HG02642 (cell line): ENCODE data around the gene PREX1.

Source experiments
- ATAC-seq: cut with Tn5 transposase; IDR thresholded peaks from one replicate; pipeline ENCODE4 v1.9.1; 2021; ENCODE audit warnings: mild to moderate bottlenecking; ENCODE audit not compliant: unreplicated experiment, poor library complexity

The PREX1 gene

DNA sequence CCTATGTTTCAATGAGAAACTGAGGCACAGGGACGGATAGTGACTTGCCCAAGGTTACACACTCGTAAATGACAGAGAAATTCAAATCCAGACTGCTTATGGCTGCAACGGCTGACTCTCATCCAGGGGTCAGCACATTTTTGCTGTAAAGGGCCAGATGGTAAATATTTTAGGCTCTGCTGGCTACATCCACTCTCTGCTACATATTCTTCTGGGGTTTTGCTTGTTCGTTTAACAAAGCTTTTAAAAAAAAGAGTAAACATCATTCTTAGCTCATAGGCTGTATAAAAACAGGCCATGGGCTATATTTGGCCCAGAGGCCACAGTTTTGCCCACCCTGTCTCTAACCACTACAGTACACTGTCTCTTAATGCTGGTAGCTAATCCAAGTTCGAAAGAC lies 103.4 kb downstream of the PREX1 start:
- ATAC-seq, result no peak

DNA sequence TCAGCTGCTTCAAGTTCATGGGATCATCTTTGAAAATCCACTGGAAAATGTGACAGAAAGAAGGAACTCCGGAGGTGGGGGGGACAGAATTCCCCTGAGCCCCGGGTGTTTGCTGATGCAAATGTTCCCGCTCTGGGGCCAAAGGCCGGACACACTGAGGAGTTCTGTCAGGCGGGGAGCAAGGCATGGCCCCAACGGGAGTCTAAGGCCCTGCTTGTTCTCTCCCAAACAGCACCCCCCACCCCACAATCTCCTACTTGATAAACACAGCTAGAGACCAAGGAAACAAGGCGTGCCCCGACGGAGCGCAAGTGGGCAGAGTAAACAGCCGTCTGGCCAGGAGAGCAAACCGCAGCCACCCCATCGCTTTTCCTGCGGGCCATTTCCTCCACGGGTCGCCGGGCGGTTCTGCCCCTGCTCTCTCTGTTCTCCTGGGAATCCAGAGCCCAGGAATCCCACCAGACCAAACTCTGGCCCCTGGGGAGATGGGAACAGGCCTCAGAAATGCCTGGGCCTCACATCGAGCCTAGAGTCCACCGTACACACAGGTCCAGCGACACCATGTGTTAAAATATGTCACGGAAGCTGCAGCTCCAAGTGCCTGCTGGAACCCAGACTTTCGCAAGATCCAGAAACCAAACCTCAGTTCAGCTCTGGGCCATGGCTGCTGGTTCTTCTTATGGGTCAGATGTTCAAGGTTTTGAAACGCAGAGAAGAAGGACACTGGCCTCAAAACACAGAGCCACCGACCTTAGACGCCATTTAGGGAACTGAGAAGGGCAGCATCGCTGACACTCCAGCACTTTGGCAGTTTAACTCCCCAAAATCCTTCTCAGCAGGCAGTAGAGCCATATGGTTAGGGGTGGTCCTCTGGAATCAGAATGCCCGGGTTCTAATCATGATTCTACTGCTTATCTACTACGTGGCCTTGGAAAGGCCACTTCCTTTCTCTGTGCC lies 104.2 kb downstream of the PREX1 start:
- ATAC-seq, result no peak

DNA sequence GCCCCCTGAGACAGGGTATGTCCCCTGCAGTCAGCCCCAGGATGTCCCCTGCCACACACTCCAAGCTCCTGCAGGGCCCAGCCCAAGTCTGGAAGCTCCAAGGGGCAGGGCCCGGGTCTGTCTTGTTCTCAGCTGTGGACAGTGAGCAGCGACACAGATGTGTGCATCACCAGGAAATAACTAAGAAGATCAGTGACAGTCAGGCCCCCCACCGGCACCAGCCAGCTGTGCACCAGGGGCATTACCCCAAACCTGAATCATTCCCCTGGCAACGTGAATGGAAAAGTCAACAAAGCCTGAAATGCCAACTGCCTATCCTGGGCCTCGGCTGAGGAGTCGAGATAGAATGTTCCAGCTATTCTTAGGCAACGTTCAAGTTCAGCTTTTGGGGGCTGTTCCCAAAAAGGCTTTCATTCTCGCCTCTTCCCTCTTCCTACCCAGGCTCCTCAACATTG lies 105.0 kb downstream of the PREX1 start:
- ATAC-seq, result no peak

DNA sequence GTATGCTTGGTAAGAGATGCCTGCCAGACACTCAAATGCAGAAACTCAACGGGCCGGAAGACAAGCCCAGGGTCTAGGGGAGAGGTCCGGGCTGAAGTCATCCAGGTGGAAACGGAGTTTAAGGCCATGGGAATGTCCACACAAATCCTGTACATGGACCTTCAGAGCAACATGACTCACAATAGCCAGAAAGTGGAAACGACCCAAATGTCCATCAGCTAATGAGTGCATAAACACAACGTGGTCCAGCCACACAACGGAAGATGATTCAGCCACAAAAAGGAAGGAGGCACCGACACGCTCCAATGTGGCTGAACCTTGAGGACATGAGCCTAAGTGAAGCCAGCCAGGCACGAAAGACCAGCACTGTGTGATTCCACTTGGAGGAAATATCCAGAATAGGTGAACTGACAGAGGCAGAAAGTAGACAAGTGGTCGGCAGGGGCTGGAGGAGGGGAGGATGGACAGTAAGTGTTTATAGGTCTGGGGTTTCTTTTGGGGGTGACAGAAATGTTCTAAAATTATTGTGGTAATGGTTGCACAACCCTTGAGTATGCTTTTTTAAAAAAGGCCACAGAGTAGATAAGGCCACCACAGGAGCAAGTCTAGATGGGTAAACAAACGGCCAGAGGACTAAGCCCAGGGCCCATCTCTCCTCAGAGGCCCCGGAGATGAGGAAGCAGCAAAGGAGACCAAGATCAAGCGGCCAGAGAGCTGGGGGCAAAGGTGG lies 105.6 kb downstream of the PREX1 start:
- ATAC-seq, result no peak

DNA sequence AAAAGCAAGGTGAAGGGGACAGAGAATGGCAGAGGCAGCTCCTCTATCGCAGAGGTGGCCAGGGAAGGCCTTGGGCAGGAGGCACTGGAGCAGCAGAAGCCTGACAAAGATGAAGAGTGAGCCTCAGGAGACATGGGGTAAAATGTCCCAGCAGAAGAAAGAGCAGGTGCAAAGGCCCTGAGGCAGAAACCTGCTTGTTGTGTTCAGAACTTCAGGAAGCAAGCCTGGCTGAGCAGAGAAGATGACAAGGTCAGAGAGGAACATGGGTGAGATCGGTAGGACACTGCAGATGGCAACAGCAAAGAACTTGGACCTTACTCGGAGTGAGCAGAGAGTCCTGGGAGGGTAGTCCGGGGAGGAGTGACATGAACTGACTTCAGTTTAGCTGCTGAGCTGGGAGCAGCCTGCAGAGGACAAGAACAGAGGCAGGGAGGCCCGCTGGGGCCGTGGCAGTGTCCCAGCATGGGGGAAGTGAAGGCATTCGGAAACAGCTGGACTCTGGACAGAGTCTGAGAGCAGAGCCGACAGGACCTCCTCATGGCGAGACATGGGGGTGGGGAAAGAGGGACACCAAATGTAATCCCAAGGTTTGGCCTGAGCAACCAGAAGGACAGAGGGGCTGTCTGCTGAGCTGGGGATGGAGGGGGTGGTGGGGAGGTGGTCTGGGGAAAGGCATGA lies 106.3 kb downstream of the PREX1 start:
- no peak for ATAC-seq

DNA sequence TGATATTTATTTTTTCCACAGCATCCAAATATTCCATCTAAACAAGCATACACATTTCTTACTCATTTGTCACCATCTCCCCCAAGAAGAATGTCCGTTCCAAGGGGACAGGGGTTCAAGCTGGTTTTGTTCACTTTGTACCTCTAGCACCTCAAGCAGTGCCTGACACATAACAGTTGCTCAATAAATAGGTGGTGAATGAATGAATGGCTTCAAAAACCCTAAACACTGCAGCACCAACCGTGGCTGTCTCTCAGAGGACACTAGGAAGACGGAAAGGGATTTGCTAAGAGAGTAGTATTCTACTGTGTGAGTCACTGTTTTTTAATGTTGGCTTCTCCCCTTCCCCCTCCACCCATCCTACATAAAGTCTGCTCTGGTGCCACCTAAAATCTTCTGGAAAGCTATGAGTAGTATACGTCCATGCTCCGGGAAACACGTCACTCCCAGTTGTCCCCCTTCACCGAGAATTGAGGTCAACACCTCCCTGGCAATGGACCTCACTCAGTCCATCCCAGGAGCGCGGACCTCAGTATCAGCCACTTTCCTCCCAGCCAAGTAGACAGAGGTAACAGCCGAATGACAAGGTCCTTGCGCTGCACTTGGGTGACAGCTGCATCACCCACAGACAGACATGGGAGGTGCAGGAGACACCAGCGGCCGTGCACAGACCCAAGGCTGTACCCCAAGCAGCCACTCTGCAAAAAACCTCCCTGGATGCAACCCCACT lies 107.4 kb downstream of the PREX1 start:
- no peak for ATAC-seq

DNA sequence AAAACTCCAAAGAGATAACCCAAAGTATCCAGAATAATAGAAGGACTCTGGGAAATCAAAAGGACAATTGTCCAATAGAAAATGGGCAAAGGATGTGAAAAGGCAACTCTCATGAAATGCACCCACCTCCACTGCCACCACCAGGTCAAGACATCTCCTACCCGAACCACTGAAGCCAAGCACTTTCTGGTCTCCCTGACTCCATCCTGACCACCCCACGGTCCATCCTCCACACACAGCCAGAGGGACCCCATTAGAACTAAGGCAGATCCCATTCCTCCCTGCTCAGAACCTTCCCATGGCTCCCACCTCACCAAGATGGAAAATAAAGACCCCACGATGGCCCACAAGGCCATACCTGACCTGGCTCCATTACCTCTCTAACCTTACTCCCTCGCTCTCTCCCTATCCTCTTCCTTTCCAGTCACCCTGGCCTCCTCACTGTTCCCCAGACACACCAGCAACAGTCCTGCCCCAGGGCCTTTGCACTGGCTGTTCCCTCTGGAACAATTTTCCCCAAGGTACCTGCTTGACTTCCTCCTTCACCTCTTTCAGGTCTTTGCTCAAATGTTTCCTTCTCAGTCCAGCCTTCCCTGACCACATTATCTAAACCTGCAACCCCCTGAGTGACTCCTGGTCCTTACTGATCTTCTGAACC lies 108.1 kb downstream of the PREX1 start:
- ATAC-seq, result no peak

DNA sequence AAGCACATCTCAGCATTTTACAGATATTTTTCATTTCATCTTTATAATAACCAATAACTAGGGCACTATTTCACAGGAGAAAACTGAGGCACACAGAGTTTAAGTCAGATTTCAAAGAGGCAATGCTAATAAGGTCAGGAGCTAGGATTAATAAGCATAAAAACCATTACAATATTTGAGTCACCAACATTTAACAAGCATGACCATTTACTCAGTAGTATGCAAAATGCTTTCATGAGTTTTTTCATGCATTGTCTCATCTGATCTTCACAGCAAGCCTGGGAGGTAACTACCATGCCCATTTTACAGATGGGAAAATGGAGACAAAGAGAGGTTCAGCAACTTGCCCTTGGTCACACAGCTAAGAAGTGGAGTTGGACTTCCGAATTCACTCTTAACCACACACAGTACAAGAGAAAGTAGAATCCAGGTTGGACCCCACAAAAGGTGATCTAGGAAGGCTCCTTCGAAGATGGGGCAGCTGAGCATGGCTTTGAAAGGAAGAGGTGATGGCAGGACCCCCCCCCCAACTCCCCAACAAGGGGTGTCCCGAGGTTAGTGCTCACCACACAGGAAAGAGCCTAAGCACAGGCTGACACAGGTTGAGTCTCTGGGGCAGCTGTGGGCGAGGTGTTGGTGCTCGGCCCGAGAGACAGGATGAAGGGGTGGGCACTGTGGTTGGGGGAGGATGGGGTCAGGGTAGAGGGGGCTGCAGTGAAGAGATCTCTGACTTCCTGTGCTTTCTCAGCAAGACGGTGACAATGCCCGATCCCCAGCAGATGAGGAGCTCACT lies 108.8 kb downstream of the PREX1 start:
- ATAC-seq, result no peak

DNA sequence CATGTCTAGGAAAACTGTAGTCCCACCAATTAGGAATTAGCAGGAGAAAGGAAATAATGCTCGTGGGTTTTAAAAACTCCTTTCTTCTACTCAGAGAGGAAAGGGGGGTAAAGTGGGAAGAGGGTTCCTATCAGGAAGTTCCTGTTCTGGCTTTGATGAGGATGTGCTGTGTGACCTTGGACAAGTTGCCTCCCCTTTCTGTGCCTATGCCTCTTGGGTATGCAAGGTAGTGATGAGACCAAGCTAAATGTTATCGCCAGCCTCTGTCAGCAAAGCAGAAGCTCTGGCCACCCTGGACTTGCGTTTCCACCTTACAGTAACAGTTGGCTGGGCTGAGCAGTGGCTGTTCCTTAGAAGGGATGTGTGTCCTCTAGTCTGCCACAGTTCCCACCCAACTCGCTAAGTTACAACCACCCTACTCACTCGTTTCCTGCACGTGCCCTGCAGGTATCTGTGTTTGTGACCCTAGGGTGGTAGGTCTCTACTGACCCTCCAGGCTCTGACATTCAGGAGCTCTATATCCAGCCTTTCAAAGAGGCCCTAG lies 110.0 kb downstream of the PREX1 start:
- no peak for ATAC-seq

DNA sequence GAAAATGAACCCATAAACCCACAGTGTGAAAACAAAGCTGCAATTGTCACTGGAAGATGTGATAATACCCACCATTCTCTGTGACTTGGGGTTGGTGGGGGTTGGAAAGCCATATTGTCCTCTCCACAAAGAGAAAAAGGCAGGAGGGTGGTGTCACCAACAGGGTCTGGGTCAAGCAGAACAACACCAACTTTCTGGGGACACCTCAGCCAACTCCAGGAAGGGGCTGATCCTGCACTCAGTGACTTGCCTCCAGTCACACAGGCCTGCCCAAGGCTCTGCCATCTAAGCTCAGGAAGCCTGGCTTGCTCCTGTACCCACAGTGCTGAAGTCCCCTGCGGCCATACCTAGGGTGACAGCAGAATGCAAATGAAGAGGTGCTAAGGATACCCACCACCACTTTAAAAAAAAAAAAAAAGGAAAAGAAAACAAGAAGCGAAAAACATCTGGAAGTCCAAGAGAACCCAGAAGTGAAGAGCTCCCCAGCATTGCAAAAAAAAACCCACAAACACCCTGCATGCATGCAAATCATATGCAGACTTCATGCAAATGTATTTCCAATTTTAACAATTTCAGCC lies 110.6 kb downstream of the PREX1 start:
- peak; percentile 36 for ATAC-seq

DNA sequence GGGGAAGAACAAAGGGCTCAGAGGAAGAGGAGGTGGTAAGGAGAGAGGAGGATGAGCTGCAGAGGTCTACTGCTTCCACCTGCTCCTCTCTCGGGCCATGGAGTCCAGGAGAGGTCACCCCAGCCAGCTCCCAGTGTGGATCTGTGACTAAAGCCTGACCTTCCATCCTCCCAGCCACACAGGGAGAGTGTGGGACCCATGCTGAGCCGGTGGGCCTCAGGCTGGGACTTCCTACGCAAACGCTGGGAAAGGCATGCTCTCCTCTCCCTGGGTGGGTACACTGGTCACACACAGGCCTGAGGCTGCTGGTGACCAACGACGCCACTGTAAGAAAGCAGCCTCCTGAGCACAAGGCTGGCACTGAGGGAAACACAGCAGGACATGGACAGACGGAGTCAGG lies 111.3 kb downstream of the PREX1 start:
- no peak for ATAC-seq

DNA sequence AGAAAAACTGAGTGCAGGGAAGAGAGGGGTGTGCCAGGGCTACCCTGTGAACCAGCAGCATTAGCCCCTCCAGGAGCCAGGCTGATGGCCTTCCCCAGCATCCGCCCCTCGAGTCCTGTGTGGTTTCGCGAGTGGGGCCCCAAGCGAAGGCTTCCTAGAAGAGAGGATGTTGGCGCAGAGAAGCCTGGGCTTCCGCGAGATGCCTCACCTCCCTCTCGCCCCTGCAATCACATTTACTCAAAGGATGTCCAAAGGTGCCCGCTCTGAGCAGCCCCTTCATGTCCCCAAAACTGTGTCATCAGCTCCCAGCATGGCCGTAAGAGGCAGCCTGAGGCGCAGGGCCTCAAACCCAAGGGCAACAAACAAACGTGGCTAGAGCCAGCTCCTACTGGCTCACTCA lies 111.7 kb downstream of the PREX1 start:
- no peak for ATAC-seq

DNA sequence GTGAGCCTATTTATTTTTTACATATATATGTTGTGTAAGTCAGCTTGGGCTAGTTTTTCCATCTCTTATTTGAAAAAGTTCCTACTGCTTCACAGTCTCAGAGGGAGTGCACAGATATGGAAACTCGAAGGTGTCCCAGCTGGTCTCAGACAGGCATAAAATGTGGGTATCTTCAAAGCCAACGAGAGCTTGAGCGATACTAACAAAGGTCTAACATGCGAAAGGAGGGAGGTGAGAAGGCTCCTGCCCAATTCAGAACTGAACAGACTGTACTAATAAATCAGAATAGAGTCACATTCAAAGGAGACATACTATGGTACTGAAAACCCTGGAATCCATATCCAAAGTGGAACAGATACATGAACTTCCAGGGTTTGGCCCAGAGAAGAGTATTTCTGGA lies 113.0 kb downstream of the PREX1 start:
- ATAC-seq, result no peak

DNA sequence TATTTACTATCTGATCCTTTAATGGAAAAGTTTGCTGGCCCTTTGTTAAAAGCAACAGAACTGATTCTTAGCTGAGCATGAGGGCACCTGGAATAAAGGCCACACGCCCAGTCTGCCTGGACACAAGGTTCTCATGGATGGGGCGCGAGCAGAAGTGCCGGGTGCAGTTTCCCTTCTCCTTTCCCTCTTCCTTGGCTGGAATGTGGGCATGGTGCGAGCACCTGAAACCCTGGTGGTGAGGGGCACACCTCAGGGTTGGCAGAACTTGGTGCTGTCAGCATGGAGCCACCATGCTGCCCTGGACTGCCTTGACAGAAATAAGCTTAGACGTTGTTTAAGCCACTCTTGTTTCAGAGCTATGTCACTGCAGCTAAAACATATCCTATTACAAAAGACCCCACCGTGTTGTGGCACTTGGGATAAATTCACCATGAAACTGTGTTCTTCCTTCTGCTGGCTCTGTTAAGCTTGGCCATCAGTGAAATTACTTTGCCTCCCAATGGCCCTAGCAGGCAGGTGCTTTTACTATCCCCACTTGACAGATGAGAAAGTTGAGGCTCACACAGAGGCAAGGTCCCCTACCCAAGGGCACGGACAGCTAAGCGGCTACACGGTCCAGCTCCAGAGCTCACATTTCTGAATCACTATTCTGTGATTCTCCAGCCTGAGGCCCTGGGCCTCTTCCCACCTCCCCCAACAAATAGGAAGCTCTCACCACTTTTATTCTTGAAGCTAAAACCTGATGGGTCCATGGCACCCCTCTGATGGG lies 115.9 kb downstream of the PREX1 start:
- no peak for ATAC-seq

DNA sequence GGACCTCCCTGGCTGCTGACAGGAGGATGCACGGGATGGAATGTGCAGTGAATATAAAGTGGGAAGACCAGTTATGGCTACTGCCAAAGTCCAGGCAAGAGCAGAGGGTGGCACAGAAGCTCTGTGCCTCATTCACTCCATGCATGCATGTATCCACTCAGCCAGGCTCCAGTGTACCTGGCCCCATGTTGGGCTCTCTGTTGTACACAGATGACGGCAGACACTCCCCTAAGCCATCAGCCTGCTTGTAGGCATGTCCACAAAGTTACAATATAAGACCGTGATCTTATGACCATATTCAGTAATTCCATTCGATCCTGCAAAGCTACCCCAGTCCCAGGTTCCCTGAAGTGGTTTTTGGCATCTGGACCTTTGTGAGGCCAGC lies 116.8 kb downstream of the PREX1 start:
- no peak for ATAC-seq

DNA sequence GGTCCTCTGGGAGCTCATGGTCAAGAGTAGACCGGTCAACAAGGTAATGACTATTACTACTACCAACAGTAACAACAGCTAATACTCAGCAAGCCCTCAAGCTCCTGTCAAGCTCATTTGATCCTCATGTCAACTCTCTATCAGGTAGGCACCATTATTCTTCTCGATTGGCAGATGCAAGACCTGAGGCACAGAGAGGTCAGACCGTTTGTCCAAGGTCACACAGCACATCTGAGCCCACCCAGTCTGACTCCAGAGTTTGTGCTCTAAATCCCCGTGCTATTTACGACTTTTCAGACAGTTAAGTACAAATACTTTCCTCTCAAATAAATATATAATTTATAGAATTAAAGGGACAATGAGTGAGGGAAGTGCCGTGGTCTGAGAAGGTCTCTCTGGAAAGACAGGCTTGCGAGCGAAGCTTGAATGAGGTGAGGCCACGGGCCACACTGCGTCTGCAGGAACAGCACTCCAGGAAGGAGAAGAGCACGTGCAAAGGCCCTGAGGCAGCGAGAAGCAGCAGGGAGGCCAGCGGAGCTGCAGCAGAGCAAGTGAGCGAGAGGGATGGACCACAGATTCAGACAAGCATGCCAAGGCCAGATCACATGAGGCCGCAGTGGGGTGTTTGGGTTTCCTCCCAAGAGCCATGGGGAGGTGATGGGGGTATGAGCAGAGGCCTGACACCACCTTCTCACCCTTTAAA lies 117.3 kb downstream of the PREX1 start:
- ATAC-seq, result no peak

DNA sequence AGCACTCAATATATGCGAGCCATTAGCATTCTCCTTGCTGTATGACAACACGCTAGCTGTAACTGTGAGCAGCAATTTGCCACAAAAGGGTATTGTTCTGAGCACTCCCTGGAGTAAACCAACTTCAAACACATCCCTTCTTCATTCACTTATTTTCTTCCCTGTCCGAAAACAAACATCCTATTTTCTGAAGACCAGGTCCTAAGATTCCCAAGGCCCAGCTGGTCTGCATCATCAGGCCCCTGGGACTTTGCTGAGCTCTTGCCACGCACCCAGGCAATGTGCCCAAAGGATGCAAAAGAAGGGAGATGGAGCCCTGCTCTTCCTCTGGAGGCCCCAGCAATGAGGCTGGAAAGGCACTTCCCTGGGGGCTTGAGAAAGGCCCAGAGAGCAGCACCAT lies 118.1 kb downstream of the PREX1 start:
- ATAC-seq, result no peak
